Keratinocyte (primary cell): ENCODE measurements around the gene PPP3CB. TPM values are rescaled to one million over a fixed set of nuclear protein-coding genes. Genes with fewer than 3 reads are reported as not detected.

Source experiments
- DNase-seq: peaks from one replicate; pipeline ENCODE4 v3.0.0-alpha.2; 2011; ENCODE audit warnings: low read depth, missing footprints, low spot score
- FAIRE-seq: peaks from 2 replicates; lab custom pipeline; 2011; peaks lifted over from hg19 to GRCh38; lab: Jason Lieb, UNC
- H2AFZ ChIP-seq: 2 replicates; pipeline ENCODE4 v1.6.0; 2012; ENCODE audit warnings: low read length, control low read depth, inconsistent platforms; ENCODE audit not compliant: control insufficient read depth
- H3K27ac ChIP-seq: 2 replicates; pipeline ENCODE4 v1.5.1; 2011; ENCODE audit warnings: low read length; ENCODE audit not compliant: control insufficient read depth, insufficient read depth
- H3K27me3 ChIP-seq: 3 replicates; pipeline ENCODE4 v1.6.0; 2011; ENCODE audit warnings: low read length; ENCODE audit not compliant: control insufficient read depth, insufficient read depth; ENCODE audit errors: extremely low read depth
- H3K36me3 ChIP-seq, 2 experiments: 2 replicates in 1 of 2; 3 replicates in 1 of 2; pipeline ENCODE4 v1.5.1; 2011; ENCODE audit warnings: low read length in 2 of 2, mild to moderate bottlenecking in 1 of 2; ENCODE audit not compliant: control insufficient read depth in 2 of 2, insufficient read depth in 2 of 2; ENCODE audit errors: extremely low read depth in 1 of 2
- H3K4me1 ChIP-seq: 3 replicates; pipeline ENCODE4 v1.5.1; 2011; ENCODE audit warnings: low read length; ENCODE audit not compliant: control insufficient read depth, insufficient read depth; ENCODE audit errors: extremely low read depth
- H3K4me2 ChIP-seq: 3 replicates; pipeline ENCODE4 v1.6.0; 2011; ENCODE audit warnings: low read depth, low read length; ENCODE audit not compliant: control insufficient read depth, insufficient read depth; ENCODE audit errors: extremely low read depth
- H3K4me3 ChIP-seq, 3 experiments: fragments of 200-600 bp in 1 of 3; sonication (generic) in 1 of 3; 2 replicates in 2 of 3; 3 replicates in 1 of 3; pipeline ENCODE4 v1.5.1; 2011 to 2016; ENCODE audit warnings: low read length in 3 of 3, mild to moderate bottlenecking in 3 of 3, control low read depth in 2 of 3, inconsistent platforms in 1 of 3, low read depth in 1 of 3, mixed read lengths in 1 of 3, mixed run types in 1 of 3, moderate library complexity in 1 of 3; ENCODE audit not compliant: control insufficient read depth in 2 of 3, insufficient read depth in 2 of 3; ENCODE audit errors: extremely low read depth in 1 of 3
- H3K79me2 ChIP-seq: 2 replicates; pipeline ENCODE4 v1.6.0; 2012; ENCODE audit warnings: low read length; ENCODE audit not compliant: control insufficient read depth, insufficient read depth
- H3K9ac ChIP-seq: 3 replicates; pipeline ENCODE4 v1.6.0; 2011; ENCODE audit warnings: low read length; ENCODE audit not compliant: control insufficient read depth, insufficient read depth; ENCODE audit errors: extremely low read depth
- H3K9me1 ChIP-seq: 3 replicates; pipeline ENCODE4 v1.6.0; 2011; ENCODE audit warnings: low read length; ENCODE audit not compliant: control insufficient read depth, insufficient read depth; ENCODE audit errors: extremely low read depth
- H3K9me3 ChIP-seq: 2 replicates; pipeline ENCODE4 v1.5.1; 2012; ENCODE audit warnings: low read depth, low read length; ENCODE audit not compliant: control insufficient read depth
- H4K20me1 ChIP-seq: 3 replicates; pipeline ENCODE4 v1.6.0; 2011; ENCODE audit warnings: low read length; ENCODE audit not compliant: control insufficient read depth, insufficient read depth; ENCODE audit errors: extremely low read depth
- EZH2 ChIP-seq: IDR thresholded peaks from one replicate; pipeline ENCODE4 v1.6.1; 2012; ENCODE audit warnings: inconsistent platforms, mild to moderate bottlenecking, low read length, moderate library complexity
- dilution Hi-C: fragments of 300-500 bp; cut with MboI; formaldehyde crosslinking; loops from one replicate; pipeline ENCODE4 v1.7.0; 2020; ENCODE audit warnings: low sequenced_read_pairs; ENCODE audit not compliant: extremely low pct_ligation_motif_present
- polyA plus RNA-seq, 5 experiments: library from polyadenylated mRNA; depleted of rRNA in 3 of 5; stranded (reverse) in 3 of 5; stranded (forward) in 1 of 5; unstranded in 1 of 5; fragments of >200 nt; gene quantifications; 1 replicate in 1 of 5; 2 replicates in 3 of 5; 3 replicates in 1 of 5; pipeline versions ENCODE4 v1.2.1 to v1.2.3, GENCODE V29; 2011 to 2012; ENCODE audit warnings: missing spikeins in 2 of 5, low read depth in 1 of 5, low replicate concordance in 1 of 5
- TF ChIP-seq, protein P1 (sequence below), 3 experiments: IDR thresholded peaks in 1 of 3; conservative IDR thresholded peaks in 1 of 3; optimal IDR thresholded peaks in 1 of 3; 2 replicates in 2 of 3; 3 replicates in 1 of 3; pipeline versions ENCODE3 to v1.5.1; 2011; ENCODE audit warnings: low read length in 3 of 3, mild to moderate bottlenecking in 3 of 3, moderate library complexity in 2 of 3, control low read depth in 1 of 3, inconsistent platforms in 1 of 3; ENCODE audit not compliant: insufficient read depth in 2 of 3; ENCODE audit errors: extremely low read depth in 1 of 3

The PPP3CB gene
- polyA plus RNA-seq, 1 donor (not counting 4 experiments of a cell fraction or from before 2014, with no cell fraction given): 23.5 TPM

DNA sequence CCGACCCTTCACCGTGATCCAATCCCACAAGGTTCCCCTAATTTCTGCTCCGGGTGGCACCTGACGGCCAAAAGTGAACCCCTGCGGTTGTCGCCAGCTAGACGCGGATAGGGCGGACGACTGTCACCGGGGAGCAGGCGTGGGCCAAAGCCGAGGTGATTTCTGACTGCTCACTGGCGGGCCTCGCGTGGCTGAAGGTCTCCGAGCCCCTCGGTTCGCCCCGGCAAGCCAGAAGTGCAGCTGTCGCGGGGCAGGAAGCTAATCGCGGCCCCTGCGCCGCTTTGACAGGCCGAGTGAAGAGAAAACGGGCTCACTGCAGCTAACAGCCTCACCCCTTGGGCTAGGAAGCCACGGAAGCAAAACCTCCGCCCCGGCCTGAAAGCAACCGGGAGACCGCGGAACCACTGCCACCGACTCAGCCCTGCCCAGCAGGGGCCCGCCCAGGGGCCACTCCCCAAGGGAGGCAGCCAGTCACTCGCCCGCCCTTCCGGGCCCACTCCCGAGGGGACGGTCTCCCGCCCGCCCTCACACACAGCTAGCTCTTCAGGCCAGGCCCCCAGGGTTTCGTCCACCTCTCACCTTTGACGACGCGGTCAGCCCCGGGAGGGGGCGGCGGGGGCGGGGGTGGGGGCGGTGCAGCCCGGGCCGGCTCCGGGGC, 469 bp downstream of the PPP3CB start:
- dilution Hi-C loops: no loop called here
- Histone ChIP-seq H3K9me1 (no peaks in the 10 kb centered on the region), H3K27ac (peak overlapping the region; percentile 89), H3K9ac (peak overlapping the region; percentile 95), H3K27me3 (no peaks in the 10 kb centered on the region), H3K36me3 (peaks cover 0 to 4% of the 10 kb centered on the region in 2 experiments), H2AFZ (peak overlapping the region; percentile 72), H3K9me3 (no peaks in the 10 kb centered on the region), H3K79me2 (peaks cover 42% of the 10 kb centered on the region), H3K4me2 (peak overlapping the region; percentile 85), H4K20me1 (no peaks in the 10 kb centered on the region), H3K4me1 (peaks cover 20% of the 10 kb centered on the region), H3K4me3 (peak overlapping the region; percentile 55 to 89 (median 85))
- TF ChIP-seq, protein P1, sequence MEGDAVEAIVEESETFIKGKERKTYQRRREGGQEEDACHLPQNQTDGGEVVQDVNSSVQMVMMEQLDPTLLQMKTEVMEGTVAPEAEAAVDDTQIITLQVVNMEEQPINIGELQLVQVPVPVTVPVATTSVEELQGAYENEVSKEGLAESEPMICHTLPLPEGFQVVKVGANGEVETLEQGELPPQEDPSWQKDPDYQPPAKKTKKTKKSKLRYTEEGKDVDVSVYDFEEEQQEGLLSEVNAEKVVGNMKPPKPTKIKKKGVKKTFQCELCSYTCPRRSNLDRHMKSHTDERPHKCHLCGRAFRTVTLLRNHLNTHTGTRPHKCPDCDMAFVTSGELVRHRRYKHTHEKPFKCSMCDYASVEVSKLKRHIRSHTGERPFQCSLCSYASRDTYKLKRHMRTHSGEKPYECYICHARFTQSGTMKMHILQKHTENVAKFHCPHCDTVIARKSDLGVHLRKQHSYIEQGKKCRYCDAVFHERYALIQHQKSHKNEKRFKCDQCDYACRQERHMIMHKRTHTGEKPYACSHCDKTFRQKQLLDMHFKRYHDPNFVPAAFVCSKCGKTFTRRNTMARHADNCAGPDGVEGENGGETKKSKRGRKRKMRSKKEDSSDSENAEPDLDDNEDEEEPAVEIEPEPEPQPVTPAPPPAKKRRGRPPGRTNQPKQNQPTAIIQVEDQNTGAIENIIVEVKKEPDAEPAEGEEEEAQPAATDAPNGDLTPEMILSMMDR (optimal IDR thresholded peaks at IDR 0.05 in 1 of 3, IDR thresholded peaks at IDR 0.05 in 1 of 3, conservative IDR thresholded peaks at IDR 0.05 in 1 of 3; ENCODE audit: extremely low read depth in 1 of 3, insufficient read depth in 2 of 3, low read length in 3 of 3): no peak
- no peak for TF ChIP-seq EZH2
- FAIRE-seq: no peak
- DNase-seq: peak; percentile 68

DNA sequence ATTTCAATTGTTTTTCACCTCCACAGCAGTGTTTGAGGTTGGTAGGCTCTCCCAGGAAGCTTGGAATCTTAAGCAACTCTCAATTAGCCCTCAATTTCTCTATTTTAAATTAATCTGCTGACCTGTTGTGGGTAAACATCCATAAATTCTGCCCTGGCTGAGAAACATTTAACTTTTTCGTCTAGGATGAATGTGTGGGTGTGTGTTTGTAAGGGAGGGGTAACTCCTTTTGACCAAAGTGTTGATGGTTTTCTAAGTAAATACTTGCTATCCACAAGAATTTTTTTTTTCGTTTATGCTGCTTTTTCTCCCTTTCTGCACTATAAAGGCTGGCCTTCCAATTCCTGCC, 973 bp downstream of the PPP3CB start:
- dilution Hi-C loops: loop anchor here (5.0 kb wide), 1 partner anchor 48 kb away; no protein-coding TSS in a partner anchor
- peaks cover 45% of the 10 kb centered on the region for H3K79me2 ChIP-seq
- peak overlapping the region; percentile 89 for H3K27ac ChIP-seq
- peak overlapping the region; percentile 95 for H3K9ac ChIP-seq
- peak overlapping the region; percentile 72 for H2AFZ ChIP-seq
- no peaks in the 10 kb centered on the region for H3K9me1 ChIP-seq
- H3K4me1 ChIP-seq: peaks cover 20% of the 10 kb centered on the region
- H3K36me3 ChIP-seq: peaks cover 0 to 2% of the 10 kb centered on the region in 2 experiments
- no peaks in the 10 kb centered on the region for H3K9me3 ChIP-seq
- peak overlapping the region; percentile 85 for H3K4me2 ChIP-seq
- no peak for FAIRE-seq
- no peaks in the 10 kb centered on the region for H3K27me3 ChIP-seq
- TF ChIP-seq EZH2: no peak
- TF ChIP-seq, protein P1 (optimal IDR thresholded peaks at IDR 0.05 in 1 of 3, IDR thresholded peaks at IDR 0.05 in 1 of 3, conservative IDR thresholded peaks at IDR 0.05 in 1 of 3; ENCODE audit: extremely low read depth in 1 of 3, insufficient read depth in 2 of 3, low read length in 3 of 3): no peak
- DNase-seq: no peak
- peak overlapping the region; percentile 55 to 89 (median 85) for H3K4me3 ChIP-seq
- H4K20me1 ChIP-seq: no peaks in the 10 kb centered on the region
